Peyer's patch (tissue), 4 donors: Measurements from ENCODE around the gene NDRG4. TPM values are rescaled to one million over a fixed set of nuclear protein-coding genes. Genes with fewer than 3 reads are reported as not detected.

Source experiments
- DNase-seq, 3 donors: peaks; one replicate each; pipeline ENCODE4 v3.0.0-alpha.2; 2017 to 2019
- H3K27ac ChIP-seq, 4 donors: fragments of 200-600 bp; sonication (generic); one replicate each; pipeline ENCODE4 v1.5.1; 2016 to 2019
- H3K27me3 ChIP-seq, 2 donors: fragments of 200-600 bp; sonication (generic); one replicate each; pipeline ENCODE4 v1.5.1; 2019
- H3K36me3 ChIP-seq, 3 donors: fragments of 200-600 bp; sonication (generic); one replicate each; pipeline ENCODE4 v1.5.1; 2016 to 2019
- H3K4me1 ChIP-seq, 4 donors: fragments of 200-600 bp; sonication (generic); one replicate each; pipeline ENCODE4 v1.5.1; 2016 to 2019
- H3K4me3 ChIP-seq, 4 donors: fragments of 200-600 bp; sonication (generic); 1 replicate in 3 of 4; 2 replicates in 1 of 4; pipeline ENCODE4 v1.5.1; 2016 to 2019; ENCODE audit warnings: mild to moderate bottlenecking in 1 of 4
- H3K9me3 ChIP-seq, 4 donors: fragments of 200-600 bp; sonication (generic); one replicate each; pipeline ENCODE4 v1.5.1; 2016 to 2019; ENCODE audit warnings: mild to moderate bottlenecking in 1 of 4
- CTCF ChIP-seq, 6 experiments: fragments of 450-650 bp in 4 of 6; fragments of 200-600 bp in 2 of 6; sonication (generic) in 1 of 6; IDR thresholded peaks; one replicate each; pipeline ENCODE4 v1.5.1; 2017 to 2019; ENCODE audit warnings: antibody characterized with exemption in 6 of 6, mild to moderate bottlenecking in 3 of 6, moderate library complexity in 1 of 6
- POLR2A ChIP-seq, 2 donors: fragments of 450-650 bp; IDR thresholded peaks; one replicate each; pipeline ENCODE4 v1.5.1; 2017; ENCODE audit warnings: antibody characterized with exemption in 2 of 2, mild to moderate bottlenecking in 2 of 2, moderate library complexity in 2 of 2
- total RNA-seq, 4 donors: library from RNA; depleted of rRNA; stranded (reverse); fragments of >200 nt; gene quantifications; one replicate each; pipeline ENCODE4 v1.1.0, GENCODE V29; 2016

The NDRG4 gene
- total RNA-seq, 4 donors from 2014 or later = 2.1 to 7.1 (median 4.9) TPM; not detected in 1

- TF ChIP-seq POLR2A (IDR thresholded peaks at IDR 0.05) (no peak), CTCF (IDR thresholded peaks at IDR 0.05) (peak; percentile 43 to 77 (median 68))
- peak; percentile 83 to 93 (median 86) for DNase-seq
- no peak overlapping the region for H3K4me3 ChIP-seq
- H3K4me1 ChIP-seq = peaks cover 0 to 21% (median 2%) of the 10 kb centered on the region in 4 donors
- H3K36me3 ChIP-seq = peaks cover 0 to 6% (median 0%) of the 10 kb centered on the region in 3 donors
- no peak overlapping the region for H3K27ac ChIP-seq
- H3K27me3 ChIP-seq = no peaks in the 10 kb centered on the region
- no peaks in the 10 kb centered on the region for H3K9me3 ChIP-seq
Observed at GRCh38 chr16:58511933-58512815, 12.2 kb downstream of the NDRG4 start.

GRCh38 chr16:58513874-58514273 is 13.9 kb downstream of the NDRG4 start:
- Histone ChIP-seq H3K4me1 (peaks cover 0 to 25% (median 2%) of the 10 kb centered on the region in 4 donors), H3K36me3 (peaks cover 0 to 23% (median 0%) of the 10 kb centered on the region in 3 donors), H3K4me3 (no peak overlapping the region), H3K27me3 (no peaks in the 10 kb centered on the region), H3K9me3 (no peaks in the 10 kb centered on the region), H3K27ac (no peak overlapping the region)
- no peak for DNase-seq
- TF ChIP-seq CTCF (IDR thresholded peaks at IDR 0.05) = no peak
- TF ChIP-seq POLR2A (IDR thresholded peaks at IDR 0.05) = no peak

GRCh38 chr16:58515125-58515870 is 15.4 kb downstream of the NDRG4 start, which contains the start of gene SETD6:
SETD6 (plus strand) TSS chr16:58515517; CDS start chr16:58515538, 21 bp downstream.
- Histone ChIP-seq H3K4me3 (peak within 1 kb of the TSS; percentile 77 to 98 (median 88)), H3K36me3 (peaks cover 0 to 37% (median 0%) of the 10 kb centered on the region in 3 donors), H3K27me3 (no peaks in the 10 kb centered on the region), H3K27ac (peak within 1 kb of the TSS; percentile 79 to 90 (median 88)), H3K9me3 (no peaks in the 10 kb centered on the region), H3K4me1 (peaks cover 0 to 25% (median 2%) of the 10 kb centered on the region in 4 donors)
- peak; percentile 84 to 94 (median 94) for DNase-seq
- TF ChIP-seq CTCF (IDR thresholded peaks at IDR 0.05) (peak in 4 of 6 experiments; percentile 5 to 43 (median 36)), POLR2A (IDR thresholded peaks at IDR 0.05) (no peak)

GRCh38 chr16:58515871-58516767 is 16.2 kb downstream of the NDRG4 start:
- peaks cover 0 to 25% (median 2%) of the 10 kb centered on the region in 4 donors for H3K4me1 ChIP-seq
- H3K27ac ChIP-seq = peak overlapping the region; percentile 79 to 90 (median 88)
- H3K36me3 ChIP-seq = peaks cover 0 to 45% (median 0%) of the 10 kb centered on the region in 3 donors
- TF ChIP-seq CTCF (IDR thresholded peaks at IDR 0.05) = no peak
- TF ChIP-seq POLR2A (IDR thresholded peaks at IDR 0.05) = no peak
- H3K9me3 ChIP-seq = no peaks in the 10 kb centered on the region
- H3K27me3 ChIP-seq = no peaks in the 10 kb centered on the region
- DNase-seq = peak; percentile 44 to 81 (median 66)
- peak overlapping the region; percentile 77 to 98 (median 88) for H3K4me3 ChIP-seq

- TF ChIP-seq POLR2A (IDR thresholded peaks at IDR 0.05) (no peak), CTCF (IDR thresholded peaks at IDR 0.05) (no peak)
- H3K27ac ChIP-seq = peak overlapping the region in 1 of 4 donors; percentile 85
- peaks cover 0 to 25% (median 2%) of the 10 kb centered on the region in 4 donors for H3K4me1 ChIP-seq
- no peak for DNase-seq
- peaks cover 0 to 51% (median 0%) of the 10 kb centered on the region in 3 donors for H3K36me3 ChIP-seq
- no peaks in the 10 kb centered on the region for H3K9me3 ChIP-seq
- H3K27me3 ChIP-seq = no peaks in the 10 kb centered on the region
- H3K4me3 ChIP-seq = peak overlapping the region in 1 of 4 donors; percentile 87
Observed at GRCh38 chr16:58516768-58517107, 16.8 kb downstream of the NDRG4 start.
